ENCODE results near the gene ADAMTS7. TPM values are rescaled to one million over a fixed set of nuclear protein-coding genes. Genes with fewer than 3 reads are reported as not detected.
A peak's percentile ranks its signal among the peaks of the same experiment; 100 is the strongest.

The ADAMTS7 gene
- total RNA-seq, 1 experiment from 2014 or later, result 12.0 TPM

- H3K27ac ChIP-seq (ENCODE audit: low read depth, low read length), result no peak overlapping the region
- ChIA-PET CTCF (interaction anchor here (0.6 to 2.6 kb wide), 8 partner anchors 9 to 401 kb away, joined by 3 to 19 read pairs (median 3); no protein-coding TSS in a partner anchor), RAD21 (ENCODE audit: low non-redundant PET in 1 of 2, low total read pairs in 2 of 2, uncharacterized antibody in 2 of 2, unreplicated experiment in 2 of 2) (interaction anchor here (0.5 to 1.8 kb wide), 6 partner anchors 70 to 402 kb away, joined by 3 to 4 read pairs (median 3); partner anchors contain the start of gene CHRNA5 (in 1 of the 2)), POLR2A (interaction anchor here (1.2 kb wide), 1 partner anchor 145 kb away, joined by 3 read pairs; no protein-coding TSS in a partner anchor)
- H3K9me2 ChIP-seq (ENCODE audit: insufficient read depth), result no peaks in the 10 kb centered on the region
- H4K20me1 ChIP-seq (ENCODE audit: insufficient read depth), result no peaks in the 10 kb centered on the region
- peak overlapping the region in 1 of 2 experiments; percentile 20; a peak in 1 of 4 replicates for H3K4me3 ChIP-seq (replicated peaks in 1 of 2; ENCODE audit: low read depth in 1 of 2, low read length in 2 of 2)
- intact Hi-C loops (cut with micrococcal nuclease), result loop anchor here (1.0 to 5.0 kb wide), 4 partner anchors 71 to 402 kb away; no protein-coding TSS in a partner anchor
- H3K9me3 ChIP-seq (ENCODE audit: control insufficient read depth in 1 of 2, insufficient read depth in 1 of 2, low read depth in 1 of 2, low read length in 2 of 2), result peaks cover 0 to 5% of the 10 kb centered on the region in 2 experiments; a peak in 1 of 4 replicates
- no peaks in the 10 kb centered on the region for H3K36me3 ChIP-seq (ENCODE audit: control insufficient read depth in 1 of 2, insufficient read depth in 2 of 2, low read length in 2 of 2)
- TF ChIP-seq REST (IDR thresholded peaks at IDR 0.05; ENCODE audit: low read depth) (no peak), CTCF (IDR thresholded peaks at IDR 0.05 in 2 of 3, conservative IDR thresholded peaks at IDR 0.05 in 1 of 3; ENCODE audit: borderline replicate concordance in 1 of 3, insufficient read depth in 1 of 3, low read depth in 2 of 3, low read length in 2 of 3) (peak; percentile 85 to 92 (median 87)), RAD21 (IDR thresholded peaks at IDR 0.05; ENCODE audit: low read depth) (peak; percentile 95)
- DNase-seq (ENCODE audit: low read depth, low spot score) (peak; percentile 36), ATAC-seq (peak; percentile 99)
- BruUV-seq (replicated peaks), result no TSS peak
- no peaks in the 10 kb centered on the region for H3K79me2 ChIP-seq (ENCODE audit: insufficient read depth, low read length)
- H3K9ac ChIP-seq (ENCODE audit: low read length), result no peak overlapping the region
- H3K4me1 ChIP-seq (ENCODE audit: control insufficient read depth in 1 of 2, insufficient read depth in 2 of 2, low read length in 2 of 2), result peaks cover 2 to 9% of the 10 kb centered on the region in 2 experiments; a peak in 2 of 4 replicates
- peak overlapping the region; percentile 99 for H2AFZ ChIP-seq (ENCODE audit: low read depth, low read length, poor library complexity, severe bottlenecking)
- H3K4me2 ChIP-seq (ENCODE audit: low read length), result peak overlapping the region; percentile 66
- no peaks in the 10 kb centered on the region for H3K27me3 ChIP-seq (ENCODE audit: insufficient read depth, low read length)
Observed at GRCh38 chr15:78709263-78709882, 101.9 kb downstream of the ADAMTS7 start.

Other genes with a start within 250 kb of the ADAMTS7 start
- gene CHRNA5, start 245.9 kb downstream of the ADAMTS7 start, total RNA-seq (2021; ENCODE audit: unreplicated experiment), result 25.2 TPM
- not detected for gene CHRNA3, start 190.5 kb downstream of the ADAMTS7 start, total RNA-seq (2021; ENCODE audit: unreplicated experiment)
- gene CHRNB4, start 170.3 kb downstream of the ADAMTS7 start, total RNA-seq (2021; ENCODE audit: unreplicated experiment), result 2.0 TPM
- 273 TPM for gene MORF4L1, start 61.4 kb upstream of the ADAMTS7 start, total RNA-seq (2021; ENCODE audit: unreplicated experiment)
- 37.5 TPM for gene CTSH, start 133.6 kb upstream of the ADAMTS7 start, total RNA-seq (2021; ENCODE audit: unreplicated experiment)

Measured in HCT116 (cell line).